Activated naive CD8-positive, alpha-beta T cell treated with anti-CD3 and anti-CD28 coated beads, Interleukin-2, amount 50 U/mL, for 24 hours (primary cell): Measurements from ENCODE around the gene PRELP.

Experiments
- ATAC-seq: fragments of 150-1000 bp; cut with Tn5 transposase; one replicate; pipeline ENCODE4 v1.10.0; 2021
- DNase-seq: peaks from one replicate; pipeline ENCODE4 v3.0.0; 2021
- H3K27ac Mint-ChIP-seq: one replicate; pipeline ENCODE4 v1.8.0; 2021; ENCODE audit warnings: mild to moderate bottlenecking, mixed read lengths
- H3K27me3 Mint-ChIP-seq: one replicate; pipeline ENCODE4 v1.8.0; 2021; ENCODE audit warnings: mixed read lengths
- H3K36me3 Mint-ChIP-seq: one replicate; pipeline ENCODE4 v1.8.0; 2021; ENCODE audit warnings: low read depth, mixed read lengths
- H3K4me1 Mint-ChIP-seq: one replicate; pipeline ENCODE4 v1.8.0; 2021; ENCODE audit warnings: mixed read lengths
- H3K4me3 Mint-ChIP-seq: one replicate; pipeline ENCODE4 v1.8.0; 2021; ENCODE audit warnings: mild to moderate bottlenecking, moderate library complexity, mixed read lengths
- H3K9me3 Mint-ChIP-seq: one replicate; pipeline ENCODE4 v1.8.0; 2021; ENCODE audit warnings: mixed read lengths

The PRELP gene

DNA sequence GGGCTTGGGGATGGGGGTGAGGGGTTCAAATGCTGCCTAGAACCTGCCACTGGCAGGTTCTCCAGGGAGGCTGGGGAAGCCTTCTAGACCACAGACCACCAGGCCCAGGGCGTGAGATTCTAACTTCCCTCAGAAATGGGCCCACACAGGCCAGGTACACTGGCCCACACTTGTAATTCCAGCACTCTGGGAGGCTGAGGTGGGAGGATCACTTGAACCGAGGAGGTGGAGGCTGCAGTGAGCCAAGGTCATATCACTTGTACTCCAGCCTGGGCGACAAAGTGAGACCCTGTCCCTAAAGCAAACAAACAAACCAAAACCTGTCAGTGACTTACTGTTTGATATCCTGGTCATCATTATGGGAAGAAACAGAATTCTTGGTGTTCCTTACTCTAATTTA lies 50.1 kb downstream of the PRELP start:
- Mint-ChIP-seq H3K27ac (no peak overlapping the region), H3K36me3 (no peaks in the 10 kb centered on the region), H3K4me3 (no peak overlapping the region), H3K9me3 (no peaks in the 10 kb centered on the region), H3K4me1 (peaks cover 5% of the 10 kb centered on the region), H3K27me3 (no peaks in the 10 kb centered on the region)
- ATAC-seq (no peak), DNase-seq (no peak)

DNA sequence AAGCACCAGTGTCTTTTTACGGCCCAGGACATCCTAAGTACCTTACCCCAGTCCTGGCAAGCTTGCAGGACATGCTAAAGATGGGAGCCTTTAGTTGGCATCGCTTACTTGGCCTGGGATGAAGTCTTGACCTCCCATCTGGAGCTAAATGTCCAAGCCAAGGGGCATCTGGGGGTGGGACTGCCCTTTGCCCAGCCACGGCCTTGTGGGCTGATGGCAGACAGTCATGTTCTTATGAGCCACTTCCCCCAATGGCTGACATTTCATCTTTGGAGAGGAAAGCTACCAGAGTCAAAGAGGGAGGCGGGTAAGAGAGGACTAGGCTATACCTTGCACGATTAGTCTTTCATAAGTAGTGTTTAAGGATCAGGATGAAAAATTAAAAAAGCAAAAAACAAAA lies 50.5 kb downstream of the PRELP start:
- Mint-ChIP-seq H3K27ac (no peak overlapping the region), H3K4me1 (peaks cover 5% of the 10 kb centered on the region), H3K4me3 (no peak overlapping the region), H3K27me3 (no peaks in the 10 kb centered on the region), H3K36me3 (no peaks in the 10 kb centered on the region), H3K9me3 (no peaks in the 10 kb centered on the region)
- DNase-seq (no peak), ATAC-seq (no peak)

DNA sequence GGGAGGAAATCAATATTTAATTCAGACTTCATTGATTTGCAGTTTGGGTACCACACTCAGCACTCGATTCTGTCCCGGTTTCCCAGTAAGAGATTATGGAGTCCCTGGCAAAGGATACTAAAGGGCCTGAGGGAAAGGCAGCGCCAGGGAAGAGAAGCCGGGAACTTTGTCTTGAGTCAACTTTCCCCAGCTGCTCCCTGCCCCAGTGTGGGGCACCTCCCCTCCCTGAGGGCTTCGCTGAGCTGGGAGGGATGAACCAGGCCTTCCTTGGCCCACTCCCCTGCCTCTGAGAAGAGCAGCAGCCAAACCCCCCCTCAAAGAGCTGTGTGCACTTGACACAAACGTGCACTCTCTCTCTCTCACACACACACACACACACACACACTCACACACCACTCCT lies 51.0 kb downstream of the PRELP start:
- ATAC-seq (no peak), DNase-seq (no peak)
- no peaks in the 10 kb centered on the region for H3K36me3 Mint-ChIP-seq
- no peaks in the 10 kb centered on the region for H3K27me3 Mint-ChIP-seq
- no peak overlapping the region for H3K27ac Mint-ChIP-seq
- H3K9me3 Mint-ChIP-seq = no peaks in the 10 kb centered on the region
- H3K4me1 Mint-ChIP-seq = peaks cover 5% of the 10 kb centered on the region
- H3K4me3 Mint-ChIP-seq = no peak overlapping the region

DNA sequence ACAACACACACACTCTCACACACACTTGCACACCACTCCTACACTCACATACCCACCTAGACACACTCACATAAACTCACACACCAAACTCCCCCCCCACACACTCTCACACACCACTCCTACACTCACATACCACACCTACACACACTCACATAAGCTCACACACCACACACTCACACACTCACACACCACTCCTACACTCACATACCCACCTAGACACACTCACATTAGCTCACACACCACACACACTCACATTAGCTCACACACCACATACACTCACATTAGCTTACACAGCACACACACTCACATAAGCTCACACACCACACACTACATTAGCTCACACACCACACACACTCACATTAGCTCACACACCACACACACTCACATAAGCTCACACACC lies 51.4 kb downstream of the PRELP start:
- H3K27ac Mint-ChIP-seq = no peak overlapping the region
- no peak overlapping the region for H3K4me3 Mint-ChIP-seq
- DNase-seq = no peak
- ATAC-seq = no peak
- no peaks in the 10 kb centered on the region for H3K27me3 Mint-ChIP-seq
- H3K4me1 Mint-ChIP-seq = peaks cover 5% of the 10 kb centered on the region
- H3K9me3 Mint-ChIP-seq = no peaks in the 10 kb centered on the region
- H3K36me3 Mint-ChIP-seq = no peaks in the 10 kb centered on the region

DNA sequence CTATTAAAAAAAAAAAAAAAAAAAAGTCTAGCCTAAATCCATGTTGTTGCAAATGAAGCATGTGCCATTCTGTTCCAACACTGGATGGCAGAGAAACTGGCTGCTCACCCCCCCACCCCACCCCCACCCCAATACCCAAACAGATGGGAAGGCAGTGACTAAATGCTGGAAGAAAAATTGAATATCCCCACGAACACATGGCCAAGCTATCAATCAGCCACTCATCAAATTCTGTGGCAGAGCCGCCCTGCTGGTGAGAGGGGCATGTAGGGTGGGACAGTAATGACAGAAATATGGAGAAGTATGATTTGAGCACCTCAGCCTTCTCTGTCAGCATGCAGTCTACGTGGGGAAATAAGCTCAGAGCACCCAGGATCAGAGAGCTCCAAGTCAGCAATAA lies 52.5 kb downstream of the PRELP start:
- H3K4me3 Mint-ChIP-seq = no peak overlapping the region
- no peak for DNase-seq
- no peaks in the 10 kb centered on the region for H3K9me3 Mint-ChIP-seq
- no peak for ATAC-seq
- no peak overlapping the region for H3K27ac Mint-ChIP-seq
- H3K4me1 Mint-ChIP-seq = peaks cover 5% of the 10 kb centered on the region
- H3K36me3 Mint-ChIP-seq = no peaks in the 10 kb centered on the region
- no peaks in the 10 kb centered on the region for H3K27me3 Mint-ChIP-seq

DNA sequence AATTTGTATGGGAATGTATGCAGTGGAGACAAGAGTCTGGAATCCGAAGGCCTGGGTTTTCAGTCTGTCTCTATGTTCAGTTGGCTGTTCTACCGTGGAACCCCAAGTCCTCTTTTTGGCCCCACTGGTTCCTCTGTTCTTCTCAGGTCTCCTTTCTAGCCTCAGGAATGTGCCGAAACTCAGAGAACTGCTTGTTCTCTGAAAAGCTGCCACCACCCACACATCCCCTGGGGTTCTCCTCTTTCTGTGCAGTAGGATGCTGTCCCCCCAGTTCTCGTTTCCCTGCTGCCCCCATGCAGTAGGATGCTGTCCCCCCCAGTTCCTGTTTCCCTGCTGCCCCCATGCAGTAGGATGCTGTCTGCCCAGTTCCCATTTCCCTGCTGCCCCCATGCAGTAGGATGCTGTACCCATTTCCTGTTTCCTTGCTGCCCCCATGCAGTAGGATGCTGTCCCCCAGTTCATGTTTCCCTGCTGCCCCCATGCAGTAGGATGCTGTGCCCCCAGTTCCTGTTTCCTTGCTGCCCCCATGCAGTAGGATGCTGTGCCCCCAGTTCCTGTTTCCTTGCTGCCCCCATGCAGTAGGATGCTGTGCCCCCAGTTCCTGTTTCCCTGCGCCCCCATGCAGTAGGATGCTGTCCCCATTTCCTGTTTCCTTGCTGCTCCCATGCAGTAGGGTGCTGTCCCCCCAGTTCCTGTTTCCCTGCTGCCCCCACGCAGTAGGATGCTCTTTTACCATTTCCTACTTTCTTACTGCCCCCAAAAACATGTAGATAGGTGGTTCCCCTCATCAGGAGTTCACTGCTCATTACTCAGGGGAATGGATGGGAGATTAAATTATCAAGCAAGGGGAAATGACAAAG lies 53.6 kb downstream of the PRELP start:
- H3K36me3 Mint-ChIP-seq = no peaks in the 10 kb centered on the region
- ATAC-seq = no peak
- no peaks in the 10 kb centered on the region for H3K9me3 Mint-ChIP-seq
- no peak overlapping the region for H3K4me3 Mint-ChIP-seq
- H3K27ac Mint-ChIP-seq = no peak overlapping the region
- H3K4me1 Mint-ChIP-seq = peaks cover 5% of the 10 kb centered on the region
- no peak for DNase-seq
- H3K27me3 Mint-ChIP-seq = no peaks in the 10 kb centered on the region

DNA sequence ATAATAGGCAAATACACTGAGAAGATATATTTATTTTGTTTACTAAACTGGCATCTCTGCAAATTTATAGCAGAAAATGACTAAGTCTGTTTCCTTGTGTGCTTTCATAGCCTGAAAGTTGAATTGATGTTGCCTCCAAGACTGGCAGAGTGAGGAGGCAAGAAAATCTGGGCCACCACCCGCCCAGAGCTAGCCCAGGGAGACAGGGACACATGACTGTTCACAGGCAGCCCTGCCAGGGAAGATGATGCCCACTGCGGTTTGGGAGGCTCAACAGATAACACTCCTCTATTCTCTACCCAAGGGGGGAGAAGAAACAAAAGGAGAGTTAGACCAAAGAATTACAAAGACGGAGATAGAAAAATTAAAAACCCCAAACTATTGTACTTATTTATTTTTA lies 55.5 kb downstream of the PRELP start:
- Mint-ChIP-seq H3K4me3 (no peak overlapping the region), H3K27me3 (no peaks in the 10 kb centered on the region), H3K9me3 (no peaks in the 10 kb centered on the region), H3K4me1 (peaks cover 5% of the 10 kb centered on the region), H3K27ac (no peak overlapping the region), H3K36me3 (no peaks in the 10 kb centered on the region)
- no peak for ATAC-seq
- no peak for DNase-seq

DNA sequence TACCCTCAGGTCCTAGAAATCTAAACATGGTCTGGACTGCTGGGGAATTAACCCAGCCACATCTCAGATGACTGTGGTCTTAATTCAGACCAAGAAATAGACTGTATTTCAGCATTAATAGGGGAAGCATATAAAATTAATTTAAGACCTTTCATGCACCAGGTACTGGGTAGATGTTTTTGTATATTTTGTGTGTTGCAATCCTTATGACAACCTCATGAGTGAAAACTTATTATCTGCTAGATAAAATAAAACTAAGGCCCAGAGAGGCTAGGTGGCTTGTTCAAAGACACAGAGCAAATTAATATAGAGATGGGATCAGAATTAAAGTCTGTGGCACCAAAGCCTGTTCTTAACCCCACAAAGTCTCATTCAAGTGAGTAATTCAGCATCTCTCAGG lies 58.4 kb downstream of the PRELP start:
- Mint-ChIP-seq H3K9me3 (no peaks in the 10 kb centered on the region), H3K27ac (no peak overlapping the region), H3K4me3 (no peak overlapping the region), H3K27me3 (peaks cover 4% of the 10 kb centered on the region), H3K36me3 (no peaks in the 10 kb centered on the region), H3K4me1 (peaks cover 3% of the 10 kb centered on the region)
- DNase-seq = no peak
- no peak for ATAC-seq

DNA sequence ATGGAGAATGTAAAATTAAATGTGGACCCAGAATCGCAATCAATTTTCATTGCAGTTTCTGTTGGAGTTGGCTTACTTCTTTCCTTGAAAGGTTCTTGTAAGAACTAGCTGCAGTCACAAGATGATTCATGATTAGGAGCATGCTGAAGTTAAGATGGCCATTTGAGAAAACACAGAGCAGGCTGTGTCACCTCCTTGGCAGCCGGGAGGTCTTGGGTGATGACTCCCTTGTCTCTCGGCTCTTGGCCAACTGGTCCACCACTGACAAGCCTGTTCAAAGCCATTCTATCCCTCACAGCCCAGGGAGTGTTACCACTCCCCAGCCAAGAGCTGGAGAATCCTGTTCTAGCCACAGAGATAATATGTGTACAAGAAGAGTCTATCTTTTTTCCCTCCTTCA lies 58.9 kb downstream of the PRELP start:
- H3K36me3 Mint-ChIP-seq = no peaks in the 10 kb centered on the region
- no peak for DNase-seq
- no peak overlapping the region for H3K4me3 Mint-ChIP-seq
- peaks cover 4% of the 10 kb centered on the region for H3K27me3 Mint-ChIP-seq
- H3K27ac Mint-ChIP-seq = no peak overlapping the region
- peaks cover 1% of the 10 kb centered on the region for H3K4me1 Mint-ChIP-seq
- H3K9me3 Mint-ChIP-seq = no peaks in the 10 kb centered on the region
- no peak for ATAC-seq

DNA sequence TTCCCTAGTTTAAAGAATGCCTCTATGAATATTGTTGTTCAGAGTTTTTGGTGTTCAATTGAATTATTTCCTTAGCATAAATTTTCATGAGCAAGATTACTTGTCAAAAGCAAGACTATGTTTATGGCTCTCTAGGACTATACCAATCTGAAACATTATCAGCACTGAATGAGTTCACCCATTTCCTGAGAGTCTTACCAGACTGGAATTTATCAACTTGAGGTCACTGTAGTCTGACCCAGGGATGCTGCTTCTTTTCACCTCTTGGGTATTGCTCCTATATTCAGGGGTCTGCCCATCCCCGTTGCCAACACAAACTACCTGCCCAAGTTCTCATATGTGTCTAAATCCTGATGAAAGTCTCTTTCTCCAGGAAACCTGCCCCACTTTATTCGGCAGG lies 61.0 kb downstream of the PRELP start:
- Mint-ChIP-seq H3K4me1 (no peaks in the 10 kb centered on the region), H3K27ac (no peak overlapping the region), H3K9me3 (no peaks in the 10 kb centered on the region), H3K27me3 (peaks cover 4% of the 10 kb centered on the region), H3K36me3 (no peaks in the 10 kb centered on the region), H3K4me3 (no peak overlapping the region)
- ATAC-seq (no peak), DNase-seq (no peak)

DNA sequence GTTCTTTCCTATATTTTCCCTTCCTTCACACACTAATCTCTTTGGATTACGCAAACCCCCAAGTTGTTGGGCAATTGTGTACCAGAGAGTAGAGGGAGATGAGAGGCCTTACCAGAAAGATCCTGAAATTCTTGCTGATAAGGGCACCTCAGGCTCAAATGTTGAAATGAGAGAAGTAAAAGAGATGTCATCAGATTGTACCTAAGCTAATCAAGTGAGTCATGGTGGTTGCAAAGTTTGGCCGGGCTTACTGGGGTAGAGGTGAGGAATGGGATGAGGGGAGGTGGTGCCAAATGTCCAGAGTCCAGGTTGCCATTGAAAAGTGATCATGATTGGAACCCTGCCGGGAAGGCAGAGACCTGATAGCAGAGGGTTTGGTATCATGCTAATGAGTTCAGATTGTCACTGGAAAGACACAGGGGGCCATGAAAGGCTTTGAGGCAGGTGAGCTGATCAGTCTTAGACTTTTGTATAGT lies 61.4 kb downstream of the PRELP start:
- H3K27me3 Mint-ChIP-seq = peaks cover 4% of the 10 kb centered on the region
- H3K9me3 Mint-ChIP-seq = no peaks in the 10 kb centered on the region
- H3K4me3 Mint-ChIP-seq = no peak overlapping the region
- H3K27ac Mint-ChIP-seq = no peak overlapping the region
- ATAC-seq (no peak), DNase-seq (no peak)
- no peaks in the 10 kb centered on the region for H3K4me1 Mint-ChIP-seq
- H3K36me3 Mint-ChIP-seq = no peaks in the 10 kb centered on the region

DNA sequence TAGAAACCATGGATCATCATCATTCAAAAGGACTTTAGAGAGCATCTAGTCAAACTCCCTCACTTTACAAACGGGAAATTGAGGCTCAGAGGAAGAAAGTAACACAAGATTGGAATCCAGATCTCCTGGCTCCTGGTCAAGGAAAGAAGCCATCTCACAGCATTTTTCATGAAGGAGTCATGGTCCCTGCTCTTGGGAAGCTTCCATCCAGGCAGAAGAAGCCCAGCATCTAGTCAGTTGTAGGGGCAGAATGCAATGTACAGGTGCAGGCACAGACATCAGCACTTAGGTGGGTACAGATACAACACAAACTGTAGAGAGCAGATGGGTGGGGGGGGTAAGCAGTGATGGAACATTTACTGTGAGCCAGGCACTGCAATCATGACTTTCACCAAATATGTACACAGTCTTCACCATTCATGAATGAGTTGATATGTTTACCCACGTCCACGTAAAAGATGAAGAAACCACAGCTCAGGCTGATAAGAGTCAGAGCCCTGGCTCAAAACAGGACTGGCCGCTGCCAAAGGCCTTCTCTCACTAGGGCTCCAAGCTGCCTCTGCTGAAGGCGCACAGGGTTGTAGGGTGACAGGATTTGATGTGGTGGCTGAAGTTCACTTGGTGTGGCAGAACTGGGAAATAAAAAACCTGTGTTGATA lies 62.3 kb downstream of the PRELP start:
- Mint-ChIP-seq H3K27ac (no peak overlapping the region), H3K27me3 (peaks cover 4% of the 10 kb centered on the region), H3K36me3 (no peaks in the 10 kb centered on the region), H3K4me3 (no peak overlapping the region), H3K4me1 (no peaks in the 10 kb centered on the region), H3K9me3 (no peaks in the 10 kb centered on the region)
- ATAC-seq (no peak), DNase-seq (no peak)

DNA sequence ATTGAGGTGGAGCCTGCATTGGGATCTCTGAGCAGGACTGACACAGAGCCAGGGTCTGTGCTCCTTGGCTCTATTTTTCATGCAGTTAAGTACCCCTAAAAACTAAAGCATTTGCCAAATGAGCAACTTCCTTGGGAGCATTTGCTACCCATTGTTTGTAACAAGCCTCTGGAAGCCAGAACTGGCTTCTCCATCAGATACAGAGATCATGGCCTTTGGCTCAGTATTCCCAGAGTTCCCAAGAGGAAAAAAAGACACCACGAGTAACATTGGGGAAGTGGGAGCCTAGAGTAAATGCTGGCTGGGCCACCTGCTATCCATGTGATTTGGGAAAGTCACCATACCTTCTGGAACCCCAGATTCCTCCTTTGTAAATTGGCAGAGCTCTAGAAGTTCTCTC lies 63.1 kb downstream of the PRELP start:
- H3K4me3 Mint-ChIP-seq = no peak overlapping the region
- DNase-seq = no peak
- H3K9me3 Mint-ChIP-seq = no peaks in the 10 kb centered on the region
- no peak for ATAC-seq
- H3K27ac Mint-ChIP-seq = no peak overlapping the region
- no peaks in the 10 kb centered on the region for H3K4me1 Mint-ChIP-seq
- H3K36me3 Mint-ChIP-seq = no peaks in the 10 kb centered on the region
- peaks cover 4% of the 10 kb centered on the region for H3K27me3 Mint-ChIP-seq

DNA sequence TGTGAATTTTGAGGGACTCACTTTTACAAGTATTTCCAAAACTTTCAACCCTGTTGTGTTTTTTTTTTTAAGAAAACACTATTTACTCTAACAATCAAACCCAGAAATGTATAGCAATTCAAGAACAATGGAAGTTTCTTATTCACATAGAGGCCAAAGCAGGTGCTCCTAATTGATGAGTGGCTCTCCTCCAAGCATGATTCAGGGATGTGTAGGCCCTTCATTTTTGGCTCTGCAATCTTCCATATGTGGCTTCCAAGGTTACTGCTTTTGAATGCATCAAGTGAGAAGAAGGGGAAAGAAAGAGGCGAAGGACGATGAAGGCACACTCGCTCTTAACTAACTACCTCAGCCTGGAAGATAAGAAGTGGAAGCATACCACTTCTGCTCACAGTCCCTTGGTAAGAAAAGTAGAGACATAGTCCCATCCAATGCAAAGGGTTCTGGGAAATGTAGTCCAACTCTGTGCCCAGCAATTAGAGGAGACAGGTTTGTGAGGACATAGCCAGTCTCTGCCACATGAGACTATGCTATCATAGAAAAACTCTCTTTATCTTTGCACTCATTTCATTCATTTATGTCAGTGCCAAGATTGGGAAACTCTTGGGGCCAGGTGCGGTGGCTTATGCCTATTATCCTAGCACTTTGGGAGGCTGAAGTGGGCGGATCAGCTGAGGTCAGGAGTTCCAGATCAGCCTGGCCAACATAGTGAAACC lies 64.4 kb downstream of the PRELP start:
- Mint-ChIP-seq H3K27me3 (peaks cover 4% of the 10 kb centered on the region), H3K4me1 (no peaks in the 10 kb centered on the region), H3K9me3 (no peaks in the 10 kb centered on the region), H3K27ac (no peak overlapping the region), H3K4me3 (no peak overlapping the region), H3K36me3 (no peaks in the 10 kb centered on the region)
- DNase-seq (no peak), ATAC-seq (no peak)
